ENCODE data around the gene KRTAP2-3.
"Not testable (repeated sequence)": the region's sequence is repeated elsewhere in the genome, so short reads cannot be mapped to it uniquely, and the experiment has no call there.

The KRTAP2-3 gene

DNA sequence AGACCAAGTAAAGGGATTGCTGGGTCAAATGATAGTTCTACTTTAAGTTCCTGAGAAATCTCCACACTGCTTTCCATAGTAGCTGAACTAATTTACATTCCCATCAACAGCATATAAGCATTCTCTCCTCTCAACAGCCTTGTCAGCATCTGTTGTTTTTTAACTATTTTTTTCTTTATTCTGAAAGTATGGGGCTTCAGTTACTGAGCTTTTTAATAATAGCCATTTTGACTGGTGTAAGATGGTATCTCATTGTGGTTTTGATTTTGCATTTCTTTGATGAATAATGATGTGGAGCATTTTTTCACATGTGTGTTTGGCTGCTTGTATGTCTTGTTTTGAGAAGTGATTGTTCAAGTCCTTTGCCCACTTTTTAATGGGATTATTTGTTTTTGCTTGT lies 7.3 kb downstream of the KRTAP2-3 start:
- no peak for DNase-seq (ENCODE audit: low read depth)
- TF ChIP-seq, protein P1, sequence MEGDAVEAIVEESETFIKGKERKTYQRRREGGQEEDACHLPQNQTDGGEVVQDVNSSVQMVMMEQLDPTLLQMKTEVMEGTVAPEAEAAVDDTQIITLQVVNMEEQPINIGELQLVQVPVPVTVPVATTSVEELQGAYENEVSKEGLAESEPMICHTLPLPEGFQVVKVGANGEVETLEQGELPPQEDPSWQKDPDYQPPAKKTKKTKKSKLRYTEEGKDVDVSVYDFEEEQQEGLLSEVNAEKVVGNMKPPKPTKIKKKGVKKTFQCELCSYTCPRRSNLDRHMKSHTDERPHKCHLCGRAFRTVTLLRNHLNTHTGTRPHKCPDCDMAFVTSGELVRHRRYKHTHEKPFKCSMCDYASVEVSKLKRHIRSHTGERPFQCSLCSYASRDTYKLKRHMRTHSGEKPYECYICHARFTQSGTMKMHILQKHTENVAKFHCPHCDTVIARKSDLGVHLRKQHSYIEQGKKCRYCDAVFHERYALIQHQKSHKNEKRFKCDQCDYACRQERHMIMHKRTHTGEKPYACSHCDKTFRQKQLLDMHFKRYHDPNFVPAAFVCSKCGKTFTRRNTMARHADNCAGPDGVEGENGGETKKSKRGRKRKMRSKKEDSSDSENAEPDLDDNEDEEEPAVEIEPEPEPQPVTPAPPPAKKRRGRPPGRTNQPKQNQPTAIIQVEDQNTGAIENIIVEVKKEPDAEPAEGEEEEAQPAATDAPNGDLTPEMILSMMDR (IDR thresholded peaks at IDR 0.05; ENCODE audit: low read depth, low read length, missing control alignments): no peak
- no peak overlapping the region for H3K4me3 ChIP-seq (ENCODE audit: low read depth, low read length)

GRCh38 chr17:41049110-41049509 lies 10.8 kb downstream of the KRTAP2-3 start:
- TF ChIP-seq, protein P1 (IDR thresholded peaks at IDR 0.05; ENCODE audit: low read depth, low read length, missing control alignments): no peak
- no peak for DNase-seq (ENCODE audit: low read depth)

GRCh38 chr17:41048441-41048840 lies 11.5 kb downstream of the KRTAP2-3 start:
- H3K4me3 ChIP-seq (ENCODE audit: low read depth, low read length): no peak overlapping the region
- no peak for DNase-seq (ENCODE audit: low read depth)
- TF ChIP-seq, protein P1 (IDR thresholded peaks at IDR 0.05; ENCODE audit: low read depth, low read length, missing control alignments): no peak

More at GRCh38 chr17:41049110-41049509, 10.8 kb downstream of the KRTAP2-3 start:
- H3K4me3 ChIP-seq (ENCODE audit: low read depth, low read length): no peak overlapping the region

- DNase-seq (ENCODE audit: low read depth); H3K4me3 ChIP-seq (ENCODE audit: low read depth, low read length): not testable (repeated sequence)
These were observed 13.0 kb downstream of the KRTAP2-3 start, which contains the start of gene KRTAP2-1 for GRCh38 chr17:41046735-41047465. Gene KRTAP2-1 (minus strand): TSS chr17:41047316. CDS start chr17:41047267, 49 bp downstream.

- TF ChIP-seq, protein P1 (IDR thresholded peaks at IDR 0.05; ENCODE audit: low read depth, low read length, missing control alignments): no peak
- H3K4me3 ChIP-seq (ENCODE audit: low read depth, low read length): no peak overlapping the region
- DNase-seq (ENCODE audit: low read depth): no peak
These were observed 17.0 kb downstream of the KRTAP2-3 start for GRCh38 chr17:41042953-41043352.

GRCh38 chr17:41040783-41041571 lies 18.9 kb downstream of the KRTAP2-3 start, which contains the start of gene KRTAP1-1:
Gene KRTAP1-1 (minus strand): TSS chr17:41041450. CDS start chr17:41041397, 53 bp downstream.
- not testable (repeated sequence) for H3K4me3 ChIP-seq (ENCODE audit: low read depth, low read length); DNase-seq (ENCODE audit: low read depth)

DNA sequence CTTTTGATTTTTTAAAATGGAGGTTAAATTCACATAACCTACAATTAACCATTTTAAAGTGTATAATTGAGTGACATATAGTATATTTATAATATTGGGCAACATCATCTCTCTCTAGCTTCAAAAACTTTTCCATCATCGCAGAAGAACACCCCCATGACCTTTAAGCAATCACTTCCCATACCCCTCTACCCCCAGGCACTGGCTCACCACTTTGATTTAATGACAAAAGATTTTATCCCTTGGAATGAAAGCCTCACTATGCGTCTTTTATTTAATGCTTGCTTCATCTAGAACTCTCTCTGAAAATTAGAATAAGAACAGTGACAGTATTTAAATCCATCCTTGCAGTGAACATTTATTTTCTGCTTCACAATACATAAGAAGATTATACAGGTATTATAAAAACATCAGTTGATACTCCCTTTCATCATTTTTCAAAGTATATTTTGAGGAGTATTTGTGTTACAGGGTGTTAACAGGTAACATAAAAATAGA lies 22.0 kb downstream of the KRTAP2-3 start:
- DNase-seq (ENCODE audit: low read depth): no peak
- H3K4me3 ChIP-seq (ENCODE audit: low read depth, low read length): no peak overlapping the region
- TF ChIP-seq, protein P1 (IDR thresholded peaks at IDR 0.05; ENCODE audit: low read depth, low read length, missing control alignments): no peak

GRCh38 chr17:41034346-41034935 lies 25.5 kb downstream of the KRTAP2-3 start, which contains the start of gene KRTAP1-3:
Gene KRTAP1-3 (minus strand): TSS chr17:41034874. CDS start chr17:41034821, 53 bp downstream.
- H3K4me3 ChIP-seq (ENCODE audit: low read depth, low read length); DNase-seq (ENCODE audit: low read depth): not testable (repeated sequence)
